ENCODE measurements around the gene SATB2. TPM values are rescaled to one million over a fixed set of nuclear protein-coding genes. Genes with fewer than 3 reads are reported as not detected.

Gene SATB2
- total RNA-seq, 2 donors from 2014 or later, result 133 to 178 TPM

GRCh38 chr2:199461711-199462346 lies 4.1 kb upstream of the SATB2 start:
- Histone ChIP-seq H3K9ac (ENCODE audit: low read depth in 2 of 2, low read length in 2 of 2) (peak overlapping the region; percentile 71 to 90), H3K36me3 (no peaks in the 10 kb centered on the region), H3K4me3 (peak overlapping the region; percentile 79), H3K27me3 (peaks cover 12% of the 10 kb centered on the region), H3K4me1 (no peaks in the 10 kb centered on the region), H3K9me3 (no peaks in the 10 kb centered on the region), H3K27ac (peak overlapping the region; percentile 86)
- DNase-seq, result peak; percentile 32
- TF ChIP-seq CTCF (IDR thresholded peaks at IDR 0.05), result no peak
- intact Hi-C loops (cut with DNase I), result loop anchor here (5.0 kb wide), 1 partner anchor 1145 kb away; no protein-coding TSS in a partner anchor

- no peak for TF ChIP-seq CTCF (IDR thresholded peaks at IDR 0.05)
- Histone ChIP-seq H3K27ac (peak overlapping the region; percentile 86), H3K36me3 (no peaks in the 10 kb centered on the region), H3K27me3 (peaks cover 12% of the 10 kb centered on the region), H3K4me3 (peak overlapping the region; percentile 79), H3K9ac (ENCODE audit: low read depth in 2 of 2, low read length in 2 of 2) (peak overlapping the region; percentile 71 to 90), H3K4me1 (no peaks in the 10 kb centered on the region), H3K9me3 (no peaks in the 10 kb centered on the region)
- DNase-seq, result no peak
- intact Hi-C loops (cut with DNase I), result loop anchor here (5.0 kb wide), 1 partner anchor 1144 kb away; no protein-coding TSS in a partner anchor
These were observed 3.3 kb upstream of the SATB2 start for GRCh38 chr2:199460846-199461710.

- Histone ChIP-seq H3K9ac (ENCODE audit: low read depth in 2 of 2, low read length in 2 of 2) (peak overlapping the region; percentile 90 to 92), H3K27me3 (peaks cover 12% of the 10 kb centered on the region), H3K27ac (peak overlapping the region; percentile 86), H3K36me3 (no peaks in the 10 kb centered on the region), H3K9me3 (no peaks in the 10 kb centered on the region), H3K4me3 (peak overlapping the region; percentile 79), H3K4me1 (no peaks in the 10 kb centered on the region)
- intact Hi-C loops (cut with DNase I), result loop anchor here (5.0 kb wide), 1 partner anchor 1143 kb away; no protein-coding TSS in a partner anchor
- no peak for DNase-seq
- TF ChIP-seq CTCF (IDR thresholded peaks at IDR 0.05), result no peak
These were observed 2.4 kb upstream of the SATB2 start for GRCh38 chr2:199460101-199460671.

GRCh38 chr2:199459286-199460100 lies 1.8 kb upstream of the SATB2 start:
- intact Hi-C loops (cut with DNase I), result loop anchor here (5.0 kb wide), 2 partner anchors 687 to 1142 kb away; no protein-coding TSS in a partner anchor
- H3K36me3 ChIP-seq, result no peaks in the 10 kb centered on the region
- DNase-seq, result peak; percentile 88
- no peak for TF ChIP-seq CTCF (IDR thresholded peaks at IDR 0.05)
- peak overlapping the region; percentile 86 for H3K27ac ChIP-seq
- no peaks in the 10 kb centered on the region for H3K9me3 ChIP-seq
- H3K9ac ChIP-seq (ENCODE audit: low read depth in 2 of 2, low read length in 2 of 2), result peak overlapping the region; percentile 90 to 92
- no peaks in the 10 kb centered on the region for H3K4me1 ChIP-seq
- peaks cover 8% of the 10 kb centered on the region for H3K27me3 ChIP-seq
- H3K4me3 ChIP-seq, result peak overlapping the region; percentile 79
